Measurements from ENCODE around the gene OR6B2.

- no peak for TF ChIP-seq CTCF (IDR thresholded peaks at IDR 0.05)
- TF ChIP-seq POLR2A (IDR thresholded peaks at IDR 0.05), result no peak
Observed at GRCh38 chr2:240041363-240041762, 11.1 kb upstream of the OR6B2 start.

Measured in heart left ventricle (tissue), 13 donors.